GM08714 (cell line): Measurements from ENCODE around the gene PRRX2.
"Not testable (repeated sequence)": the region's sequence is repeated elsewhere in the genome, so short reads cannot be mapped to it uniquely, and the experiment has no call there.

ENCODE experiments used
- H3K4me3 ChIP-seq: fragments of 200-500 bp; sonication (Bioruptor generic); 2 replicates; pipeline ENCODE4 v1.5.1; 2014; ENCODE audit warnings: mild to moderate bottlenecking, low read length, inconsistent platforms
- ZNF274 ChIP-seq: IDR thresholded peaks from 2 replicates; pipeline ENCODE4 v1.6.1; 2012; ENCODE audit warnings: mild to moderate bottlenecking, low read depth, low read length

Gene PRRX2

DNA sequence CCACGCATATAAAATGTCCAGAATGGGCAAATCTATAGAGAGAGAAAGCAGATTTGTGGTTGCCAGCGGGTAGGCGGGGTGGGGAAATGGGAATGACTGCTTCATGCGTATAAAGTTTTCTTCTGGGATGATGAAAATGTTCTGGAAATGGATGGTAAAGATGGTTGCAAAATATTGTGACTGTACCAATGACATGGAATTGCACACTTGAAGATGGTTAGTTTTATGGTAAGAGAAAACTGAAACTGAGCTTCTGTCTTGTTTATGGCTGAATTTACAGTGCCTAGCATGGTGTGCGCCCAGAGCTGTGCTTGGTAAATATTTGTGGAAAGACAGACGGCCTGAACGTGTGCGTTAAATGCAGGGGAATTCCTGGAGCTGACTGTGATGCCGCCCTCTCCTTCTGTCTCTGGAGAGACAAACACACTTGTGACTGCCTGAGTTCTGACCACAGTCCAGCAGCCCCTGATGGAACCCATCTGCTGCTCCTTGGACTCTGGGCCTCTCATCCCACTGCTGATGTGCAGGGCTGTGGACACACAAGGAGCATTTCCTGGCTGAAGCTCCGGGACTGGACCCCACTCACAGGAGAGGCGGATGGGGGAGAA lies 96.0 kb downstream of the PRRX2 start:
- H3K4me3 ChIP-seq: no peak overlapping the region
- no peak for TF ChIP-seq ZNF274

DNA sequence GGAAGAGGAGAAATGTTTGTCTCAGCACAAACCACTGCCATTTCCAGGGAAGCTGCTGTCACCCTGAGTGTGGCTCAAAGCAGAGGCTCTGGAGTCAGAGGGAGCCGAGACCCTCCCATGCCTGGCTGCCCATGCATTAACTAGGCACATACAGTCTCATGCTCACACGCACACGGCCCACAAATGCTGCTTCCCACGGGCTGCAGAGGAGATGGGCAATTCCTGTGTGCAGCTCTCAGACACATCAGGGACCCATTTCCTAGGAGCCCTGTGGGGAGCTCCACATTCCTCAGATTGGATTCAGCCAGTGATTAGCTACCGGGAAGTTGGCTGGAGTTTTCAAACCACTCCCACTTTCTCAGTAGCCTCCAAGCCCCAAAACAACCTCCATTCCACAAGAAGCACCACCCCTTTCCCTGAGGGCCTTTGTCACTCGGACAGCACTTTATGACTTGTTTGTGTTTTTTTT lies 96.5 kb downstream of the PRRX2 start:
- no peak overlapping the region for H3K4me3 ChIP-seq
- TF ChIP-seq ZNF274: no peak

DNA sequence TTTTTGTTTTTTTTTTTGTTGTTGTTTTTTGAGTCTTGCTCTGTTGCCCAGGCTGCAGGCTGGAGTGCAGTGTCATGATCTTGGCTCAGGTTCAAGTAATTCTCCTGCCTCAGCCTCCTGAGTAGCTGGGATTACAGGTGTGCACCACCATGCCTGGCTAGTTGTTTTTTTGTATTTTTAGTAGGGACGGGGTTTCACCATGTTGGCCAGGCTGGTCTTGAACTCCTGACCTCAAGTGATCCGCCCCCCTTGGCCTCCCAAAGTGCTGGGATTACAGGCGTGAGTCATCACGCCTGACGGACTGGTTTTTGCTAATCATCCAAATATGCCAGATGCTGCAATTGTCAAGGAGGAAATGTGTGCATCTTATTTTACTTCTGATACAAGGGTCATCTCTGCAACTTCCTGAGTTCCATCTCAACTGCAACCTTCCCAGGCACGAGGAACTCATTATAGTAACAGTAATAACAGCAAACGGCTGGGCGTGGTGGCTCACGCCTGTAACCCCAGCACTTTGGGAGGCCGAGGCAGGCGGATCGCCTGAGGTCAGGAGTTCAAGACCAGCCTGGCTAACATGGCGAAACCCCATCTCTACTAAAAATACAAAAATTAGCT lies 97.0 kb downstream of the PRRX2 start:
- not testable (repeated sequence) for H3K4me3 ChIP-seq

DNA sequence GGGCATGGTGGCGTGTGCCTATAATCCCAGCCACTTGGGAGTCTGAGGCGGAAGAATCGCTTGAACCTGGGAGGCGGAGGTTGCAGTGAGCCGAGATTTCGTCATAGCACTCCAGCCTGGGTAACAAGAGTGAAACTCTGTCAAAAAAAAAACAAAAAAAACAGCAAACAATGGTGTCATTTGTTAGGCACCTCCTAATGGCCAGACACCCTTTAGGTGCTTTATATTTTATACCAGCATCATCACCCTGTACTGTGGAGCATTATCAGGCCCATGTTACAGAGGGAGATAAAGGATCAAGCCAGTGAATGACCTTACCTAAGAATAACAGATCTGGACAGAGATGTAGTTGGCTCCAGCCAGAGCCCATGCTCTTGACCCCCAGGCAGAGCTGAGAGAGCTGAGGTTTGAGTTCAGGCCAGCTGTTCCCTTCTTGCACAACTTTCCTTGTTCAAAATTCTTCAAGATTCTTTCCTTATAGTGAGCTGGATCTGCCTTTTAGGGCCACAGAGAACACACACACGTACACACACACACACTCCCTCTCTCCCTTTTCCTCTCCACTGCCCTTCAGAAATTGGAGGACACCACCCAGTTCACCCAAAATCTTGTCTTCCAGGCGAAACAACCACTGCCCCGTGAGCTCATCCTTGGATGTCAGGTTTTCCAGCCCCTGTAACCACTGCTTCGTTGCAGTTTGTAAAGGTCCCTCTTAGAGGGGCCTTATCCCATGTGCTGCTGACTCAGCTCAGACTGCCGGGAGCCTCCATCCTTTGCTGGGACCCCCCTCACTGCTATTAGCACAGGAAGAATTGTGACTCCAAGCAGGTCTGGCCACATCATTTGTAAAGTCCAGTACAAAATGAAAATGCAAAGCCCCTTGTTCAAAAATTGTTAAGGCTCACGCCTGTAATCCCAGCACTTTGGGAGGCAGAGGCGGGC lies 97.8 kb downstream of the PRRX2 start:
- no peak for TF ChIP-seq ZNF274

DNA sequence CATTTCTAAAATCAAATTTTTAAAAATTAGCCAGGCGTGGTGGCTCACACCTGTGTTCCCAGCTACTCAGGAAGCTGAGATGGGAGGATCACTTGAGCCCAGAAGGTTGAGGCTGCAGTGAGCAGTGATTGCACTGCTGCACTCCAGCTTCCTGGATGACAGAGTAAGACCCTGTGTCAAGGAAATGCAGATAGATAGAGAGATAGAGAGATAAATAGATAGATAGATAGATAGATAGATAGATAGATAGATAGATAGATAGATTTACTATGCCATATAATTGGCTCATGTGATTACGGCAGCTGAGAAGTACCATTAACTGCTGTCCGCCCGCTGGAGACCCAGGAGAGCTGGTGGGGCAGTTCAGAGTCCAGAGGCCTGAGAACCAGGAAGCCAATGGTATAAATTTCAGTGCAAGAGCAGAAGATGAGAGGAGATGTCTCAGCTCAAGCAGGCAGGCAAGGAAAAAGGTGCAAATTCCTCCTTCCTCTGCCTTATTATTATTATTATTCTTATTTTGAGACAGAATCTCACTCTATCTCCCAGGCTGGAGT lies 100.4 kb downstream of the PRRX2 start:
- no peak overlapping the region for H3K4me3 ChIP-seq
- TF ChIP-seq ZNF274: no peak

More for the DNA sequence above, 97.8 kb downstream of the PRRX2 start:
- H3K4me3 ChIP-seq: no peak overlapping the region

DNA sequence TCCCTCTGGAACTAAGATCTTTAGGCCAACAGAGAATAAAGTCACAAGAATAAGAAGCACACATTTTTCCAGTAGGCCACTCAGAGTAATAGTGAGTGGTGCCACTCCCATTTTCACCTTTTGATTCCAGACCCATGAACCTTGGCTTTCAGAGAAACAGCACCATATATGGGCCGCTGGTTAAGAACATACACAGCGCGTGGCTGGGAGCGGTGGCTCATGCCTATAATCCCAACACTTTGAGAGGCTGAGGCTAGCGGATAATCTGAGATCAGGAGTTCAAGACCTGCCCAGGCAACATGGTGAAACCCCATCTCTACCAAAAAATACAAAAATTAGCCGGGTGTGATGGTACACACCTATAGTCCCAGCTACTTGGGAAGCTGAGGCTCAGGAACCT lies 103.0 kb downstream of the PRRX2 start:
- H3K4me3 ChIP-seq: no peak overlapping the region
- no peak for TF ChIP-seq ZNF274

DNA sequence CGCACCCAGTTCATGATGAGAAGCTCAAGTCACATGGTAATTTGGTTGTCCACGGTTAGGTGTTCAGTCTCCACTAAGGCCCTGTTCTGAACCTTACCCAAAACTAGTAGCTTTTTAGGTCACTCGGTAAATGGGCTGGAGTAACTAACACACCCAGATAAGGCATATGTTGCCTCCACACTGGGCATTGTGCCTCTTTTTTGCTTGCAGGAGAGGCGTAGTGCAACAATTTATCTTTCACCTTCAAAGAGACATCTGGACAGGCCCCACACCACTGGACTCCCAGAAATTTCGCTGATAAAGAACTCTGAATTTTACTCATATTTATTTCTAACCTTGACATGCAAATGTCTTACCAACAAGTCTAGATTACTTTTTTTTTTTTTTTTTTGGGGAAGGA lies 104.2 kb downstream of the PRRX2 start:
- TF ChIP-seq ZNF274: no peak
- no peak overlapping the region for H3K4me3 ChIP-seq

DNA sequence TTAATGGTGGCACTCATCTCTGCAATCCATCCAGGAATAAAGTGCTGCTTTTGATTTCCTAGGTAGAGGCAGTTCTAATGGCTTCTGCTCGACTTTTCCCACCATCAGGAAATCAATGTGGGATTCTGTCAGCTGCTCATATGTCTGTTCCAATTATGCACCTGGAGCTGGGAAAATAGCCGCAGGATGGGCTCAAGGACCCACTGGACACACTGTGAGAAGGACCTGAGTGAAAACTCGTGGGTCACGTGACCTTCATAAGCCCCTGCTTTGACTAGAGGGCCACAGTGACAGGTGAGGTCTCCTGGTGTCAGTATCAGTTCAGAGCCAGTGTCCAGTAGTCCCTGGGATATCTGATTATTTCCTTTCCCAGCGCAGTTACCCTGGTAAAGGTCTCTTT lies 105.3 kb downstream of the PRRX2 start:
- no peak overlapping the region for H3K4me3 ChIP-seq
- no peak for TF ChIP-seq ZNF274
